SK-N-SH (cell line): Measurements from ENCODE around the gene NUDCD3. TPM values are rescaled to one million over a fixed set of nuclear protein-coding genes. Genes with fewer than 3 reads are reported as not detected.

Experiments used
- CTCF ChIA-PET: fragments of 300-600, 350-600 bp; formaldehyde crosslinking; extraction: SDS; loops from one replicate; lab custom pipeline; 2021; lab: Yijun Ruan, JAX
- POLR2A ChIA-PET: fragments of 350-600 bp; sonication (Branson Sonifier 250); formaldehyde crosslinking; extraction: SDS; loops from one replicate; lab custom pipeline; 2020; ENCODE audit warnings: antibody characterized with exemption, inconsistent platforms; lab: Yijun Ruan, JAX
- DNase-seq: peaks from one replicate; pipeline ENCODE4 v3.0.0; 2012
- H2AFZ ChIP-seq: fragments of 200-600 bp; sonication (generic); 2 replicates; pipeline ENCODE4 v1.8.1; 2016; ENCODE audit warnings: antibody characterized with exemption, mild to moderate bottlenecking, low read depth
- H3F3A ChIP-seq: fragments of 200-600 bp; sonication (generic); replicated peaks from 2 replicates; pipeline ENCODE3; 2016; ENCODE audit warnings: antibody characterized with exemption, mild to moderate bottlenecking; ENCODE audit not compliant: insufficient read depth
- H3K27ac ChIP-seq, 2 experiments: fragments of 200-500 bp in 1 of 2; fragments of 200-600 bp in 1 of 2; sonication (Bioruptor generic) in 1 of 2; sonication (generic), shearing (Covaris generic) in 1 of 2; 2 replicates each; pipeline versions ENCODE4 v1.5.1 to v1.6.1; 2014 to 2016; ENCODE audit warnings: low read depth in 2 of 2, inconsistent platforms in 1 of 2, low read length in 1 of 2, mild to moderate bottlenecking in 1 of 2, mixed read lengths in 1 of 2
- H3K27me3 ChIP-seq: fragments of 200-600 bp; sonication (generic), shearing (Covaris generic); 2 replicates; pipeline ENCODE4 v1.6.1; 2016; ENCODE audit warnings: mixed run types; ENCODE audit not compliant: insufficient read depth
- H3K36me3 ChIP-seq, 2 experiments: fragments of 200-500 bp in 1 of 2; fragments of 200-600 bp in 1 of 2; sonication (Bioruptor generic) in 1 of 2; sonication (generic) in 1 of 2; replicated peaks in 1 of 2; 2 replicates each; pipeline versions ENCODE3 to v1.5.1; 2014 to 2016; ENCODE audit warnings: low read length in 1 of 2, mild to moderate bottlenecking in 1 of 2; ENCODE audit not compliant: insufficient read depth in 2 of 2, control insufficient read depth in 1 of 2
- H3K4me1 ChIP-seq, 2 experiments: fragments of 200-500 bp in 1 of 2; fragments of 200-600 bp in 1 of 2; sonication (Bioruptor generic) in 1 of 2; sonication (generic), shearing (Covaris generic) in 1 of 2; 2 replicates each; pipeline versions ENCODE4 v1.5.1 to v1.6.1; 2014 to 2016; ENCODE audit warnings: low read depth in 1 of 2, low read length in 1 of 2, mixed run types in 1 of 2; ENCODE audit not compliant: insufficient read depth in 2 of 2, control insufficient read depth in 1 of 2
- H3K4me2 ChIP-seq: fragments of 200-600 bp; sonication (generic), shearing (Covaris generic); 2 replicates; pipeline ENCODE4 v1.6.1; 2017; ENCODE audit warnings: mixed run types
- H3K4me3 ChIP-seq, 2 experiments: fragments of 200-500 bp in 1 of 2; fragments of 200-600 bp in 1 of 2; sonication (Bioruptor generic) in 1 of 2; sonication (generic), shearing (Covaris generic) in 1 of 2; 2 replicates each; pipeline versions ENCODE4 v1.5.1 to v1.8.1; 2014 to 2016; ENCODE audit warnings: low read depth in 2 of 2, inconsistent platforms in 1 of 2, low read length in 1 of 2, mild to moderate bottlenecking in 1 of 2, mixed read lengths in 1 of 2, moderate library complexity in 1 of 2
- H3K79me2 ChIP-seq: fragments of 200-600 bp; sonication (generic); 2 replicates; pipeline ENCODE4 v1.8.1; 2017; ENCODE audit warnings: mild to moderate bottlenecking; ENCODE audit not compliant: insufficient read depth
- H3K9ac ChIP-seq: fragments of 200-600 bp; sonication (generic); 2 replicates; pipeline ENCODE4 v1.6.1; 2017; ENCODE audit warnings: mixed run types
- H3K9me2 ChIP-seq: fragments of 200-600 bp; sonication (generic); 2 replicates; pipeline ENCODE4 v1.6.1; 2017; ENCODE audit warnings: mixed run types
- H3K9me3 ChIP-seq: fragments of 200-600 bp; sonication (generic); 2 replicates; pipeline ENCODE4 v1.6.1; 2017; ENCODE audit warnings: mixed run types, mild to moderate bottlenecking, moderate library complexity
- H4K20me1 ChIP-seq: fragments of 200-600 bp; sonication (generic); 2 replicates; pipeline ENCODE4 v1.6.1; 2017; ENCODE audit warnings: mild to moderate bottlenecking, mixed run types; ENCODE audit not compliant: insufficient read depth
- CHD2 ChIP-seq: fragments of 150-350 bp; IDR thresholded peaks from 2 replicates; pipeline ENCODE4 v1.6.1; 2018; ENCODE audit warnings: low read length; ENCODE audit not compliant: partially characterized antibody
- EP300 ChIP-seq, 2 experiments: IDR thresholded peaks; 2 replicates each; pipeline versions ENCODE4 v1.4.0 to v1.6.1; 2012; ENCODE audit warnings: borderline replicate concordance in 1 of 2, low read depth in 1 of 2, low read length in 1 of 2
- FOSL2 ChIP-seq: IDR thresholded peaks from 2 replicates; pipeline ENCODE4 v1.4.0; 2012; ENCODE audit warnings: low read depth, mild to moderate bottlenecking, moderate library complexity, borderline replicate concordance
- FOXJ3 ChIP-seq: sonication (generic); formaldehyde crosslinking; IDR thresholded peaks from 2 replicates; pipeline ENCODE4 v1.5.1; 2020; ENCODE audit warnings: mild to moderate bottlenecking, missing genetic modification reagents
- FOXM1 ChIP-seq: IDR thresholded peaks from 2 replicates; pipeline ENCODE4 v1.4.0; 2012; ENCODE audit warnings: low read depth, mild to moderate bottlenecking
- GABPA ChIP-seq: IDR thresholded peaks from 2 replicates; pipeline ENCODE4 v1.4.0; 2012; ENCODE audit warnings: low read depth, mild to moderate bottlenecking
- GATA2 ChIP-seq: sonication (generic); formaldehyde crosslinking; IDR thresholded peaks from 2 replicates; pipeline ENCODE4 v1.5.0; 2020; ENCODE audit warnings: mild to moderate bottlenecking, missing genetic modification reagents
- MEF2A ChIP-seq: IDR thresholded peaks from 2 replicates; pipeline ENCODE4 v1.4.0; 2012; ENCODE audit warnings: low read depth, borderline replicate concordance
- MXI1 ChIP-seq: IDR thresholded peaks from 2 replicates; pipeline ENCODE4 v1.6.1; 2012; ENCODE audit warnings: mild to moderate bottlenecking, low read depth, low read length, improper control_type of control experiment
- NRF1 ChIP-seq: IDR thresholded peaks from 2 replicates; pipeline ENCODE4 v1.6.1; 2012; ENCODE audit warnings: low read depth, mild to moderate bottlenecking, low read length
- POLR2AphosphoS5 ChIP-seq: IDR thresholded peaks from 2 replicates; pipeline ENCODE4 v1.6.1; 2012; ENCODE audit warnings: low read depth, low read length
- RAD21 ChIP-seq: IDR thresholded peaks from 2 replicates; pipeline ENCODE4 v1.6.1; 2012; ENCODE audit warnings: mild to moderate bottlenecking, low read length
- RCOR1 ChIP-seq: fragments of 150-350 bp; IDR thresholded peaks from 2 replicates; pipeline ENCODE4 v1.6.1; 2017; ENCODE audit warnings: antibody characterized with exemption, low read length
- RXRA ChIP-seq: IDR thresholded peaks from 2 replicates; pipeline ENCODE4 v1.4.0; 2012; ENCODE audit warnings: low read depth, mild to moderate bottlenecking, borderline replicate concordance
- SMC3 ChIP-seq: IDR thresholded peaks from 2 replicates; pipeline ENCODE4 v1.6.1; 2012; ENCODE audit warnings: low read depth, low read length, improper control_type of control experiment
- TCF12 ChIP-seq: IDR thresholded peaks from 2 replicates; pipeline ENCODE4 v1.4.0; 2012
- WGBS: methylation state at CpG from one replicate; pipeline ENCODE4 v1.1.6; 2017; ENCODE audit warnings: low lambda C conversion rate; 5-methylcytosine and 5-hydroxymethylcytosine counted together
- polyA plus RNA-seq, 3 experiments: library from polyadenylated mRNA; depleted of rRNA; stranded (reverse); fragments of >200 nt; gene quantifications; 2 replicates each; pipeline ENCODE4 v1.2.3, GENCODE V29; 2012
- TF ChIP-seq, protein P1 (sequence below): IDR thresholded peaks from 2 replicates; pipeline ENCODE4 v1.4.0; 2012; ENCODE audit warnings: low read depth
- TF ChIP-seq, protein P2 (sequence below): IDR thresholded peaks from 2 replicates; pipeline ENCODE4 v1.4.0; 2012; ENCODE audit warnings: low read depth, borderline replicate concordance
- TF ChIP-seq, protein P3 (sequence below): IDR thresholded peaks from 2 replicates; pipeline ENCODE4; 2012
- TF ChIP-seq, protein P4 (sequence below): fragments of 150-350 bp; IDR thresholded peaks from 2 replicates; pipeline ENCODE4 v1.6.1; 2016; ENCODE audit warnings: mild to moderate bottlenecking, low read depth, low read length

The NUDCD3 gene
- polyA plus RNA-seq, 1 of the 3 experiments (the other 2 are of a cell fraction) = 66.0 TPM

DNA sequence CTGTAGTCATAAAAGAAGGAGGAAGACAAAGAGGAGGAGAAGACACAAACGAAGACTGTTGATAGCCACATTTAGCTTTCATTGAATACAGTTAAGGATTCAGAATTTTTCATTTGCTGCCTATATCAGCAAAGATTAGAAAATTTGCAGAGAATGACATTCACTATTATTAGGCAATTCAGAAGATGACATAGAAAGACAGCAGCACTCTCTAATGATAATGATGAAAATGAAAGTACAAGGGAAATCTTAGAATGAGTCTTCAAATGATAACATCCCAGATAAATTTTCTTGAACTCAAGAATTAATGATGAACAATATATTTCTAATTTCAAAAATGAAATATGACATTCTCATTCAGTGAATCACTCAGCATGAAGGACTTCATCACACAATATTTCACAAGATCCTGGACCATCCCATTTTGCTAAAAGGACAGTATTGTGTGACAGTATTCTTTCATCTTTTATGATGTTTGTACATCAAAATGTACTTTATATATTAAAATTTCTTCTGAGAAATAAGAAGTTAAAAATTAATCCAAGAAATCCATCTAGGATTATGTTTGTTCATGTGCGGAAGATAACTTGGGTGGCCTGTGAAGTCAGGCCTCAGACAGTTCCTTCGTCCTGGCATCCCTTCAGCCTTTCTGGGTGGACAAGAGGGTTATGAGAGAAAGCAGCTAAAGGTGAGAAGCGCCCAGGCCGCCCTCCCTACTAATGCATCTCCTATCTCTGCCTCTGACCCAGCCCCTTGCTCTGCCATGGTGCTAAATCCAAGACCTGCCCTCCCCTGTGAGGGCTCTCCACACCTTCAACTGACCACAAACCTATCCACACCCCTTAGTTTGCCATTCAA, 117.7 kb downstream of the NUDCD3 start:
- WGBS = 71% methylated on average over 4 of the region's 5 CpGs
- H3K9me3 ChIP-seq = no peaks in the 10 kb centered on the region
- H3K9me2 ChIP-seq = no peaks in the 10 kb centered on the region
- H3K36me3 ChIP-seq = no peaks in the 10 kb centered on the region
- no peaks in the 10 kb centered on the region for H3K79me2 ChIP-seq
- no peak overlapping the region for H3K27ac ChIP-seq
- no peaks in the 10 kb centered on the region for H3K4me1 ChIP-seq
- DNase-seq = no peak
- no peaks in the 10 kb centered on the region for H3K27me3 ChIP-seq
- H3K4me3 ChIP-seq = no peak overlapping the region
- peaks cover 10% of the 10 kb centered on the region for H3F3A ChIP-seq
- H4K20me1 ChIP-seq = no peaks in the 10 kb centered on the region
- ChIA-PET POLR2A (no interaction called here), CTCF (interaction anchor here (1.3 to 1.4 kb wide), 2 partner anchors 105 to 128 kb away, joined by 3 read pairs; no protein-coding TSS in a partner anchor)
- H2AFZ ChIP-seq = peak overlapping the region; percentile 39; the same call in 1 of the 2 replicates
- 0 out of 2 replicates have a peak overlapping the region, but pooled peaks have one; percentile 36 for H3K4me2 ChIP-seq
- H3K9ac ChIP-seq = no peak overlapping the region
- TF ChIP-seq, protein P1, sequence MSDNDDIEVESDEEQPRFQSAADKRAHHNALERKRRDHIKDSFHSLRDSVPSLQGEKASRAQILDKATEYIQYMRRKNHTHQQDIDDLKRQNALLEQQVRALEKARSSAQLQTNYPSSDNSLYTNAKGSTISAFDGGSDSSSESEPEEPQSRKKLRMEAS = no peak
- TF ChIP-seq SMC3 = no peak
- TF ChIP-seq FOXJ3 (CRISPR knock-in tag) = no peak
- no peak for TF ChIP-seq MEF2A
- TF ChIP-seq GATA2 (CRISPR knock-in tag) = no peak
- TF ChIP-seq FOSL2 = no peak
- TF ChIP-seq, protein P2, sequence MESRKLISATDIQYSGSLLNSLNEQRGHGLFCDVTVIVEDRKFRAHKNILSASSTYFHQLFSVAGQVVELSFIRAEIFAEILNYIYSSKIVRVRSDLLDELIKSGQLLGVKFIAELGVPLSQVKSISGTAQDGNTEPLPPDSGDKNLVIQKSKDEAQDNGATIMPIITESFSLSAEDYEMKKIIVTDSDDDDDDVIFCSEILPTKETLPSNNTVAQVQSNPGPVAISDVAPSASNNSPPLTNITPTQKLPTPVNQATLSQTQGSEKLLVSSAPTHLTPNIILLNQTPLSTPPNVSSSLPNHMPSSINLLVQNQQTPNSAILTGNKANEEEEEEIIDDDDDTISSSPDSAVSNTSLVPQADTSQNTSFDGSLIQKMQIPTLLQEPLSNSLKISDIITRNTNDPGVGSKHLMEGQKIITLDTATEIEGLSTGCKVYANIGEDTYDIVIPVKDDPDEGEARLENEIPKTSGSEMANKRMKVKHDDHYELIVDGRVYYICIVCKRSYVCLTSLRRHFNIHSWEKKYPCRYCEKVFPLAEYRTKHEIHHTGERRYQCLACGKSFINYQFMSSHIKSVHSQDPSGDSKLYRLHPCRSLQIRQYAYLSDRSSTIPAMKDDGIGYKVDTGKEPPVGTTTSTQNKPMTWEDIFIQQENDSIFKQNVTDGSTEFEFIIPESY = no peak
- TF ChIP-seq TCF12 = no peak

DNA sequence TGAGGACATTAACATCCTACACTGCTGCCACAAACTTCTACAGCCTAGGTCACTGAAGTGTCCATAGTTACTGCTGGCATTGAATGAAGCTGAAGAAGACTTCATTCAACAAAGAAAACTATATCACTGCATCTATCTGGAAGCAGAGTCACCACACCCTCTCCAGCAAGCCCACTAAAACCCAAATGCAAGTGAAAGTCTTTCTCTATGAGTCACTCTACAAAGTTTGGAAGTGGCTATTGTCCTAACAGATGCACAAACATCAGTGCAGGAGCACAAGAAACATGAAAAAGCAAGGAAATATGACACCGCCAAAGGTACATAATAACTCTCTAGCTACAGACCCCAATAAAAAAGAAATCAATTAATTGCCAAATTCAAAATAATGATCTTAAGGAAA, 121.6 kb downstream of the NUDCD3 start:
- DNase-seq = no peak
- Histone ChIP-seq H3K9me2 (no peaks in the 10 kb centered on the region), H3K9me3 (no peaks in the 10 kb centered on the region), H3F3A (peaks cover 10% of the 10 kb centered on the region), H3K9ac (no peak overlapping the region), H3K79me2 (no peaks in the 10 kb centered on the region), H3K4me2 (no peak overlapping the region), H3K27me3 (no peaks in the 10 kb centered on the region), H3K4me1 (no peaks in the 10 kb centered on the region), H3K36me3 (no peaks in the 10 kb centered on the region), H2AFZ (no peak overlapping the region), H4K20me1 (no peaks in the 10 kb centered on the region), H3K27ac (no peak overlapping the region), H3K4me3 (no peak overlapping the region)
- POLR2A ChIA-PET = no interaction called here
- 95% methylated on average over 1 of the region's 1 CpG for WGBS
- CTCF ChIA-PET = interaction anchor here (1.2 to 1.5 kb wide), 2 partner anchors 21 to 94 kb away, joined by 3 to 4 read pairs; no protein-coding TSS in a partner anchor
- TF ChIP-seq EP300 (IDR thresholded peaks at IDR 0.05; ENCODE audit: borderline replicate concordance in 1 of 2, low read depth in 1 of 2, low read length in 1 of 2) (no peak), CHD2 (no peak), MEF2A (no peak), RXRA (no peak), FOXM1 (no peak), MXI1 (no peak), RCOR1 (no peak), POLR2AphosphoS5 (no peak), RAD21 (no peak), NRF1 (no peak), GABPA (no peak)
- TF ChIP-seq, protein P2 = no peak
- TF ChIP-seq, protein P3, sequence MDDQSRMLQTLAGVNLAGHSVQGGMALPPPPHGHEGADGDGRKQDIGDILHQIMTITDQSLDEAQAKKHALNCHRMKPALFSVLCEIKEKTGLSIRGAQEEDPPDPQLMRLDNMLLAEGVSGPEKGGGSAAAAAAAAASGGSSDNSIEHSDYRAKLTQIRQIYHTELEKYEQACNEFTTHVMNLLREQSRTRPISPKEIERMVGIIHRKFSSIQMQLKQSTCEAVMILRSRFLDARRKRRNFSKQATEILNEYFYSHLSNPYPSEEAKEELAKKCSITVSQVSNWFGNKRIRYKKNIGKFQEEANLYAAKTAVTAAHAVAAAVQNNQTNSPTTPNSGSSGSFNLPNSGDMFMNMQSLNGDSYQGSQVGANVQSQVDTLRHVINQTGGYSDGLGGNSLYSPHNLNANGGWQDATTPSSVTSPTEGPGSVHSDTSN = no peak
- TF ChIP-seq, protein P4, sequence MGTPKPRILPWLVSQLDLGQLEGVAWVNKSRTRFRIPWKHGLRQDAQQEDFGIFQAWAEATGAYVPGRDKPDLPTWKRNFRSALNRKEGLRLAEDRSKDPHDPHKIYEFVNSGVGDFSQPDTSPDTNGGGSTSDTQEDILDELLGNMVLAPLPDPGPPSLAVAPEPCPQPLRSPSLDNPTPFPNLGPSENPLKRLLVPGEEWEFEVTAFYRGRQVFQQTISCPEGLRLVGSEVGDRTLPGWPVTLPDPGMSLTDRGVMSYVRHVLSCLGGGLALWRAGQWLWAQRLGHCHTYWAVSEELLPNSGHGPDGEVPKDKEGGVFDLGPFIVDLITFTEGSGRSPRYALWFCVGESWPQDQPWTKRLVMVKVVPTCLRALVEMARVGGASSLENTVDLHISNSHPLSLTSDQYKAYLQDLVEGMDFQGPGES = no peak
